ENCODE results near the gene METAP1.
"Not testable (repeated sequence)": the region's sequence is repeated elsewhere in the genome, so short reads cannot be mapped to it uniquely, and the experiment has no call there.

Gene METAP1

DNA sequence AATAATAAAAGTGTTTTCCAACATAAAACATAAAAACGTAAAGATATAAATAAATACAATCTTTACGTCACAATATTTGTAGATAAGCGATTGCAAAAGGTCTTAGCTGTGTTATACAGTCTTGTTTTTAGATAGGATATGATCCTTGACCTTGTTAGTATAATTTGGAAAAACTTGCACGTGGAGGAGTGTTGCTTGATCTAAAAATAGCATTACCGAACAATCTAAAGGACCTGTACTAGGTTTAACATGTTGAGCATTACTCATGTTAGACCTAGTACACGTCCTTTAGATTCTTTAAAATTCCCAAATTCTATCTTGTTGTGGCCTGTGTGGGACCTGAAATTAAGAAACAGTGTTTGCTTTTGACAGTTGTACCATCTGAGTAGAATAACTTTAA lies 1.6 kb downstream of the METAP1 start:
- no peak for DNase-seq (ENCODE audit: low spot score)

DNA sequence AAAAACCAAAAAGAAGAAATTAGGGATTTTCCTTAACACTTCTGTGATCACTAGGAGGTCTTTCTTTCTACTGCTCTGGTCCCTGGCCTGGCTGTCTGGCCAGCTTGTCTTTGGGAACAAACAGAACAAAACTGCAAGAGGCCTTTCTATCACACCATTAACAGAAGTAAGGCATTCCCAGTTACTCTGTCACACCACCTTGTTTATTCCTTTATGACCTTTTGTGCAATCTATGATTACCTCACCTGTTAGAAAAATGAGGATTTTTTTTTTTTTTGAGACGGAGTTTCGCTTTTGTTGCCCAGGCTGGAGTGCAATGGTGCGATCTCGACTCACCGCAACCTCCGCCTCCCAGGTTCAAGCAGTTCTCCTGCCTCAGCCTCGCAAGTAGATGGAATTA lies 3.0 kb downstream of the METAP1 start:
- DNase-seq (ENCODE audit: low spot score): no peak

DNA sequence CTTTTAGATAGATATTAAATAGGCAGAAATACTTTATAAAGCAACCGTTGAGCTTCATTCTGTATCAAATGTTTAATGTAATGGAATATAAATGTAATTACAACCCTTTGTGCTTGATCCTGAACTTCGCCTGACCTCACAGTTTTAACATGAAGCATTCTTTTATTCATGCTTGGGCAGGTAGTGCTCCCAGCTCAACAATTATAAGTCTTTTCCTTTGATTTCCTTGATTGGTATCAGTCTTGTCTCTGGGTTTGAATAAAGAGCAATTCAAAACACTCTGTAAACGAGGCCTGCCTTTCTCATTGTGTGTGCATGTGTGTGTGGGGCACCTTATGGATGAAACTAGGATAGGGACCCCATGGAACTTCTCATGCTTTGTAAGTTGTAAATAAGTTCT lies 6.8 kb downstream of the METAP1 start:
- DNase-seq (ENCODE audit: low spot score): no peak

DNA sequence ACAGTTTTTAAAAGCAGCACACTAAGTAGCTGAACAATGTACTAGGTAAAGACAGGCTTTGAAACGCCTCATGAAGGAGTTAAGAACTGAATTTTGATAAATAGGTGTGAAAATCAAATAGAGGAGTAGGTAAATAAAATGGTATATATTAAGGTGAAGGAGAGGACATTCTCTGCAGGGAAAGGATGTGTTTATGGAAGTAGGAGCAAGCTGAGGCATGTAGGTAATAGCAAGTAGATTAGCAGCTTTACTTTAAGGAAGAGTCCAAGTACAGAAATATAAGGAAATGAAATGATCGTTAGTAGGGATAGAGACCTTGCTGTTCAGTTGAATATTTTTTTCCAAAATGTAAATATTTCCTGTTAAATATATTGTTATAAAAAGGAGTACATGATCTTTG lies 12.5 kb downstream of the METAP1 start:
- DNase-seq (ENCODE audit: low spot score): no peak

DNA sequence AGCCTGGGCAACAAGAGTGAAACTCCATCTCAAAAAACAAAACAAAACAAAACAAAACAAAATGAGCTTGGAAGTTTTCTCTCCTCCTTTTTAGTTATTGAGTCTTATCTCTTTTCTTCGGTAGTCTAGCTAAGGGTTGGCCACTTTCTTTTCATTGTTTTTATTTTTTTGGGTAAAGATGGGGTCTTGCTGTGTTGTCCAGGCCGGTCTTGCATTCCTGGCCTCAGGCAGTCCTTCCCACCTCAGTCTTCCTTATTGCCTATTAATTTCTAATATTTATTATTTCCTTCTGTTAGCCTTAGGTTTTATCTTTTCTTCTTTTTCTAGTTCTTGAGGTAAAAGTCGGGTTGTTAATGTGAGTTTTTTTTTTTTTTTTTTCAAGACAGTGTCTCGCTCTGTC lies 16.4 kb downstream of the METAP1 start:
- no peak for DNase-seq (ENCODE audit: low spot score)

DNA sequence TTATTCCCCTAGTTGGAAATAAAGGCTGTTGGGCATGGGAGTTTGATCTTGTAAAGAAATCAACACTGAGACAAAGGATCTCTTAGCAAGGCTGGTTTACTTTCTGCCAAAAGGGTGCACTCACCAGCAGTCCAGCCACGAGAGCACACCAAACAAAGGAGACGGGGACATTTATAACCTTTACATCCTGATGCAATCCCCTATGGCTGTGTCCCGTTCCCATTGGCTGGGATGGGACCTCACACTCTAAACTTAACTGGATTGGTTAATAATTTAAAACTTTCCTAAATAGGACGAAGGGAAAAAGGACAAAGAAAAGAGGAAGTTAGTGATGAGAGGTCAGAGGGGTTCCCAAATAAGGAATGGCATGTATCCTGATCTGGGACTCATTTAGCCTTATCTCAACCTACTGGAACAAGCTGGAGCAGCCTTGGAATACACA lies 17.9 kb downstream of the METAP1 start:
- DNase-seq (ENCODE audit: low spot score): no peak

DNA sequence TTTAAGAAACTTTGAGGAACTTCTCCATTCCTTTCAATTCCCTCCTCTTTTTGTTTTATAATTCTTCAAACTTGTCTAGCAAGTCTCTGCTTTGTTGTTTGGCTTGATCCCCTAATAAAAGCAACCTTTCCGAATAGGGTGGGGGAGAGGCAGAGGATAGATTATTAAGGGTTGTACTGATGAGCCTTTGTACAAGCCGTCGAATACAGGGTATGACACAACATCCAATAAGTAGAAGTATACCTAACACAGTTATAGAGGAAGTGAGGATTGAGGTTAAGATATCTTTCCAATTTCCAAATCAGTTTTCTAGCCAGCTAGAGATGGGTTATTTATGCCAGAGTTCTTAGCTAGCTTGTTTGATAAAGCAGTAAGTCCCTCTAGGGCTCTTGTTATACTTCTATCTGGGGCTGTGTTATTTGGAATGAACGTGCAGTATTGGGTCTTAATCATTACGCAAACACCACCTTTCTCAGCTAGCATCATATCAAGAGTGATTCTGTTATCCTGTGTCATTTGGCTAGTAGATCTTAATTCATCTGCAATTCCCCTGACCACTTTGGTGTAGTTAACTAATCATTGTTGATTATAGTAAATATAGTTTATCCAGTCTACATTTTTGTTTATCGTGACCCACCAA lies 18.5 kb downstream of the METAP1 start:
- no peak for DNase-seq (ENCODE audit: low spot score)

DNA sequence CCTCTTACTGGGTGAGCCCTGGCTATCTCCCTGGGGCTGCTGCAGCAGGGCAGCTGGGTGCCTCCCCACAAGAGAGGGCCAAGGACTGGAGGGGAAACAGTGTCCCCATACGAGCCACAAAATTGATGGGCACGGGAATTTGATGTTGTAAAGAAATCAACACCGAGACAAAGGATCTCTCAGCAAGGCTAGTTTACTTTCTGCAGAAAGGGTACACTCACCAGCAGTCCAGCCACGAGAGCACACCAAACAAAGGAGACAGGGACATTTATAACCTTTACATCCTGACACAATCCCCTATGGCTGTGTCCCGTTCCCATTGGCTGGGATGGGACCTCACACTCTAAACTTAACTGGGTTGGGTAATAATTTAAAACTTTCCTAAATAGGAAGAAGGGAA lies 25.9 kb downstream of the METAP1 start:
- DNase-seq (ENCODE audit: low spot score): no peak

DNA sequence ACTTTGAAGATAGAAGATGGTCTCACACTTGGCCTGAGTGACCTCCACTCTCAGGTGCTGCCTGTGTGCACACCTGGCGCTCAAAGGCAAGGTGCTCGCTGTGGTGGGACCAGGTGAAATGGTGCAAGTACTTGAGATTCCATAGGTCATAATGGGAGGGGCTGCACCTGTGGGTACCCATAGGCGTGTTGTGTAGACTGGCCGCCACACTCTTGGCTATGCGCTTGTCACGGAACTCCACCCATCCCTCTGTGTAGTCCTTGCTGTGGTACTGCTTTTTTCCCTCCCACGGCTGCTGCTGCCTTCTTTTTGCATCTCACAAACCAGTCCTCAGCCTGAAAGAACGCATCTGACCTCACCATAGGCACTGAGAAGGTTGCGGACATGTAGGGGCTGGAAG lies 27.0 kb downstream of the METAP1 start:
- DNase-seq (ENCODE audit: low spot score): no peak

DNA sequence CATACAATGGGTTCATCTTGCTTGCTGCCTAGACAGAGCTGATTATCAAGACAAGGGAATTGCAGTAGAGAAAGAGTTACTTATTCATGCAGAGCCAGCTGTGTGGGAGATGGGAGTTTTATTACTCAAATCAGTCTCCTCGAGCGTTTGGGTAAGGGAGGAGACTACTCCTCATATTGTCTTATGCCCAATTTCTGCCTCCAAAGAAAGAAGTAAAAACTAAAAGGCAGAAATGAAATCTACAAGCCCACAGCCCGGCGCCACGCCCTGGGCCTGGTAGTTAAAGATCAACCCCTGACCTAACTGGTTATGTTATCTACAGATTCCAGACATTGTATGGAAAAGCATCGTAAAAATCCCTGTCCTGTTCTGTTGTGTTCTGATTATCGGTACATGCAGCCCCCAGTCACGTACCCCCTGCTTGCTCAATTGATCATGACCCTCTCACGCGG lies 28.3 kb downstream of the METAP1 start:
- not testable (repeated sequence) for DNase-seq (ENCODE audit: low spot score)

DNA sequence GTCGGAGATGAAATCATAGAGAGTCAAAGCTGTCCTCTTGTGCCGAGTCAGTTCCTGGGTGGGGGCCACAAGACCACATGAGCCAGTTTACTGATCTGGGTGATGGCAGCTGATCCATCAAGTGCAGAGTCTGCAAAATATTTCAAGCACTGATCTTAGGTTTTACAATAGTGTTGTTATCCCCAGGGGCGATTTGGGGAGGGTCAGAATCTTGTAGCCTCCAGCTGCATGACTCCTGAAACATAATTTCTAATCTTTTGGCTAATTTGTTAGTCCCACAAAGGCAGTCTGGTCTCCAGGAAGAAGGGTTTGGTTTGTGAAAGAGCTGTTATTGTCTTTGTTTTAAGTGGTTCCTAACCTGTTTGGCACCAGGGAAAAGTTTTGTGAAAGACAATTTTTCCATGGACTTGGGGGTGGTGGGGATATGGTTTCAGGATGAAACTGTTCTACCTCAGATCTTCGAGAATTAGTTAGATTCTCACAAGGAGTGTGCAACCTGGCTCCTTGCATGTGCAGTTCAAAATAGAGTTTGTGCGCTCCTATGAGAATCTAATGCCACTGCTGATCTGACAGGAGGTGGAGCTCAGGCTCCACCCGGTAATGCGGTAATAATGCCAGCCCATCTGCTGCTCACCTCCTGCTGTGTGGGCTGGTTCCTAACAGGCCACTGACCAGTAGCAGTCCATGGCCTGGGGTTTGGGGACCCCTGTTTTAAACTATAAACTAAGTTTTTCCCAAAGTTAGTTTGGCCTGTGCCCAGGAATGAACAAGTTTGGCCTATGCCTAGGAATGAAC lies 29.2 kb downstream of the METAP1 start:
- DNase-seq (ENCODE audit: low spot score): no peak

DNA sequence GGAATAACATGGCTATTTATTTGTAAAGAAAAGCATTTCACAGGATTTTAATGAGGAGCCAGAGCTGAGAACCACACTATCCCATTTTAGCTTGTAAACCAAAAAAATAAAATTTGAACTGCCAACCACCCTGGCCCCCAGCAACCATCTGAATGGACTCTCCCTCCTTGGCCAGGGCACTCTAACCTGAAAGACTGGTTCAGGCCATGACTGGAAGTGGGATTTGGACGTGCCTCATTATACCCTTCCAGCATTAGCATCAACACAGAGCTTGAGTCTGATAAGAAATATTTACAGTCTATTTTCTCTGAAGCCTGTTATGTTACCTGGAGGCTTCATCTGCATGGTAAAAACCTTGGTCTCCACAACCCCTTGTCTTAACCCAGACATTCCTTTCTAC lies 30.0 kb downstream of the METAP1 start:
- DNase-seq (ENCODE audit: low spot score): no peak

DNA sequence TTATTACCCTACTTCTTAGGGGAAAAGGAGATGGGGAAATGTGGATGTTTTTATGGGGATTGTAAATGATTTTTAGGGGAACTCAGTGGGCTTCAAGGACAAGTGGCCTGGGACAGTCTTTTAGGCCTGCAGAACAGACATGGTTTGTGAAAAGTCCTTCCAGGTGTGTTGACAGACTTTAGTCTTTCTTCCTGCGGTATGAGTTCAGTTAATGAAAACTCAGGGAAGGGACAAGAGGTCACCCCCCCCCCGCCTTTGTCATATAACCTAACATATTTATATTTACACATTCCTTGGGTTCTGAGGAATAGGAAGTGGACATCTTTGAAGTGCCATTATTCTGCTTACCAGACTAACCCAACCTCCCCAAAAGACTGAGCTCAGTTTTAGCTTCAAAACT lies 31.8 kb downstream of the METAP1 start:
- DNase-seq (ENCODE audit: low spot score): no peak

DNA sequence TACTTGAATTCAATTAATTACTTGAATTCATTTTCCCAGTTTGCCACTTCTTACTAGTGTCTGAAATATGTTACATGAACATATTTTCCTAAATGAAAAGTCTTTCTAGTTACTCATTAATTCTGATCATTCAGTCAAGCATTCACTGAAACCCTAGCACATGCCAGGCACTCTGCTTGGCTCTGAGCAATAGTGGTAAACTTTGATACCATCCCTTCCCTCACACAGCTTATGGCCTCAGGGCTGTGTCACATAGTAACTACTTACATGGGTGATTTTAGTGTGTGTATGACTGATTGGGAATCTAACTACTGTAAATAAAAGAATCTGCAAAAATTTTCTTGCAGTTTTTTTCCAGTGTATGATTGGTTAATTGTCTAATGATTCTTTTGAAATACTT lies 32.7 kb downstream of the METAP1 start:
- DNase-seq (ENCODE audit: low spot score): no peak

DNA sequence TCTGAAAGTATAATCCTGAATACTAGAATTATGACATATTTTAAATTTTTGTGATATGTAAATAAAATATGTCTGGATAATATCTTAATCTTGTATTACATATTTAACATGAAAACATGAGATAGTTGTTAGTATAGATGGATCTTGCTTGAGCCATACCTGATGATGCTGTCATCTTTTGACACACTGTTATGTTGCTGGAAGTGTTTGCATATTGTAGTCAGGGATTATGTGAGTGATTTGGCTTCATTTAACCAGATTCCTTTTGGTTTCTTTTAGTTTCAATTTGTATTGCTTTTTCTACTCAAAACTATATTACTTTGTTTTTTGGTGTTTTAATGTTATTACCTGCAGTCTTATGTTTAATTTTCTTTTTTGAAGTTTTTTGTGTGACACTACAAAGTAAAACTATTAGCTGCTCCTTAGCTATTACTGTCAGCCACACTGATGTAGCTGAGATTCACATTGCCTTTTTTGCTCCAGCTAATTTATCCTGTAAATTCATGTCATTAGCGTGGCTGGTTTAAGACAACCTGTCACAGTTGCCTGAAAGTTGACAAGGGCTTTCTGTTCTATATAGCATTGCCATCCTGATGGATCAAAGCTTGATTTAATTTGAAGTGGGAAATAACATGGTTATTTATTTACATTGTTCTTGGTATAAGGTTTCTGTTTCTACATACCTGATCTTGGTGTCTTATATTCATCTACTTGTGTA lies 33.7 kb downstream of the METAP1 start:
- DNase-seq (ENCODE audit: low spot score): no peak

DNA sequence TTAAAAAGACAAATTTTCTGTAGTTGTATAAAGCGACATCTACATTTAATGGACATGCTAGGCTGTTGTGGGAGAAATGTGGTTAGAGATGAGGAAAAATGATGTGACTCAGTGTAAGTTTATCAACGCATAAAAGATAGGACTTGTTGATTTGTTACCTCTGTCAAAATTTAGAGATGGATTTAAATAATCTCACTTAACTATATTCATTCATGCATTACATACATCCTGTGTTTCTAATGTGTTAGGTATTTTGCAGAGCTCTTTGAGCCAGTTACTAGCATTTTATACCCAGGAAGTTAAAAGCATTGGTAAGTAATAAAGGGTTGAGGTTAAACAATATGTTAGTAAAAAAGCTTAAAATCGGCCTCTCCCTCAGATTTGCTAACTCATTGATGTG lies 34.3 kb downstream of the METAP1 start:
- no peak for DNase-seq (ENCODE audit: low spot score)

DNA sequence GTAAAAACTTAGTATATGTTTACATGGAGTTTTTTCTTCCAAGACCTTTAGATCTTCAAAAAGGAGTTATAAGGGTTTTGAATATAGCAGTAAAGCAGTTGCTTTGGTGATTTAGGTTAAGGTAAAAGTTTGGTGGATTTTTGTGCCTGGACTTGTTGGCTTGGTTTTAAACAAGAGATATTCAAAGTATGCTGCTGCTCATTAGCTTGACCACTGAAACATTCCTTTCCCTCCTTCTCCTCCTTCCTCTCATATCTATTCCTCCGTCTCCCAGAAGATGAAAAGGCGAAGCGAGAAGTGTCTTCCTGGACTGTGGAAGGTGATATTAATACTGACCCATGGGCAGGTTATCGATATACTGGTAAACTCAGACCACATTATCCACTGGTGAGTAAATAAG lies 38.4 kb downstream of the METAP1 start:
- DNase-seq (ENCODE audit: low spot score): peak; percentile 11

DNA sequence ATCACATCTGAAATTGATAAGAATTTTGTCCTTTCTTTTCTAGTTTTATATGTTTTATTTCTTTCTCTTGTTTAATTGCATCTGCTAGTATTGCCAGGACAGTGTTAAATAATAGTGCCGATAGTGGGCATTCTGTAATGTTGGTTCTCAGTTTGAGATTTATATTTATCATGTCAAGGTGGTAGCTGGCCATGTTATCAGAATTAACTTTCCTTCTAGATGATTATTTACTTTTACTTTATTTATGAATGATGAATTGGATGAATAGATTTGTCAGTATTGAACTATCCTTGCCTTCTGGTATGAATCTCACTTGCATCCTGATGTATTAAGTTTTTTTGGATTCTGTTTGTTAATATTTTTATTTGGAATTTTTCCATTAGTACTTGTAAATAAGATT lies 42.7 kb downstream of the METAP1 start:
- DNase-seq (ENCODE audit: low spot score): no peak

DNA sequence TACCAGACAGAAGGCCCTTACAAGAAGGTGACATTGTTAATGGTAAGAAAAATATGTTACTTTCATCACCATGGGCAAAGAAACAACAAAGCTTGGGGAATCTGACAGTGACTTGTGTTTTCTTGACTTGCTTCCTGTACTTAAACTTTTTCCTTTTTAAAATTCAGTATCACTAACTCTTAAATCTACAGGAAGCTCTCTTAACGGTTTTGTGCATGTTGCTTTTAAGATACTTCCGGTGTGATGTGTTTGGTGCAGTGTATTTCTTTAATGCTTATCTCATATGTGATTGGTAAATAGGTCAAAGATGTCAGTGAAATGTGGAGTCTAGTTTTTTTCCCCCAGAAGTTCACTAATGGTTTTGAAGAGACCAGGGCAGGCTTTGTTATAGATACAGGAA lies 47.8 kb downstream of the METAP1 start:
- DNase-seq (ENCODE audit: low spot score): no peak

DNA sequence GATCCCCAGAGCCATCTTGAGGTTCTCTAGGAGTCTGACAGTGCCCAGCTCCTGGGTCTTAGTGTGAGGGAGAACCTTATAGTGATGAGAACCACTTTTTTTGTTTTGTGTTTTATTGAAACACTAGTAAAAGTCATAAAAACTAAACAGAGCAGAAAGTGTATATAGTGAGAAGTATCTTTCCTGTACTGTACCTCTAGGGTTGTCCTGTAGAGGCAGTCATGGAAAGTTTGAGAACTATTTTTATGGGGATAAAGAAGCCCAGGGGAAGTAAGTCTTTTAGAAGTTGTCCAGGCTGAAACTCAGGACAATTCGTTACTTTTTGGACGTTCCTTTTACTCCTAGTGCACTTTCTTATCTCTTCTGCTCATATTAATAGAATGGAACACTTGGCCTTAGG lies 52.2 kb downstream of the METAP1 start:
- DNase-seq (ENCODE audit: low spot score): no peak

DNA sequence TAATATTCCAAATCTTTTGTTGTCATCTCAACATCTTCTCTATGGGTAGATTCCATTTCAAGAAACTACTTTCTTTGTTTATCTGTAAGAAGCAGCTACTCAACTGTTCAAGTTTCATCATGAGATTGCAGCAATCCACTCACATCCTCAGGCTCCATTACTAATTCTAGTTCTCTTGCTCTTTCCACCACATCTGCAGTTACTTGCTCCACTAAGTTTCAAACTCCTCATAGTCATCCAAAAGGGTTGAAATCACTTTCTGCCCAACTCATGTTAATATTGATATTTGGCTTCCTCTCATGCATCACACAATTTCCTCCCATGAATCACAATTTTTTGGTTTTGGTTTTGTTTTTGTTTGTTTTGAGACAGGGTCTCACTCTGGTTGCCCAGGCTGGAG lies 57.4 kb downstream of the METAP1 start:
- DNase-seq (ENCODE audit: low spot score): no peak

DNA sequence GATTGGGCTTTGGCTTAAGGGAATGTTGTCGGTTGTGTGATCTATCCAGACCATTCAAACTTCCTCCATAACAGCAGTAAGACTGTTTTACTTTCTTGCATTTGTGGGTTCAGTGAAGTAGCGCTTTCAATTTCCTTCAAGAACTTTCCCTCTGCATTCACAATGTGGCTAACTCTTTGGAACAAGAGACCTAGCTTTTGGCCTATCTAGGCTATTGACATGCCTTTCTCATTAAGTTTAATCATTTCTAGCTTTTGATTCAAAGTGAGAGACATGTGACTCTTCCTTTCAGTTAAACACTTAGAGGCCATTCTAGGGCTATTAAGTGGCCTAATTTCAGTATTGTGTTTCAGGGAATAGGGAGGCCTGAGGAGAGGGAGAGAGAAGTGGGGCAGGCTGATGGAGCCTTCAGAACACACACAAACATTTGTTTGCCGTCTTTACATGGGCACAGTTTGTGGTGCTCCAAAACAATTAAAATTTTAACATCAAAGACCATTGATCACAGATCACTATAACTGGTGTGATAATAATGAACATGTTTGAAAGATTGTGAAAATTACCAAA lies 59.0 kb downstream of the METAP1 start:
- no peak for DNase-seq (ENCODE audit: low spot score)

DNA sequence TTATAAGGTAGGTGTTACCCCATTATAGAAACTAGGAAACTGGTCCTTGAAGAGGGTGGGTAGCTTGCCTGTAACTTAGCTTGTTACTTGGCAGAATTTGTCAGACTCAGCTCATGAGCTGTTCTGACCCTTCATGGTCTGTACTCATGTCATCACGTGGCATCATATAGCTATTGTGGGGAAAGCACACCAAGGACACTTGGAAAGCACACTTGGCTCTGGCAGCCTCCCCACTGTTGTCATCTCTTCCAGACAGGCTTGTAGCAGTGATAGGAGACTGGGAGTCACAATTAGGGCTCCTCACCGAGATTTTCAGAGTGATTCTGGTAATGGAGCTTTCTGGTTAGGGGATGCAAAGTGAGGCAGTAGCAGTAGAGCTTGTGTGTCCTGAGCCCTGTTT lies 62.7 kb downstream of the METAP1 start:
- no peak for DNase-seq (ENCODE audit: low spot score)
